ENCODE data around the gene CEMIP. TPM values are rescaled to one million over a fixed set of nuclear protein-coding genes. Genes with fewer than 3 reads are reported as not detected.

The CEMIP gene
- total and polyA plus RNA-seq, 2 of the 8 experiments (the other 6 are each of a cell fraction or from before 2014, with no cell fraction given) = 0.11 to 0.60 TPM

GRCh38 chr15:80989518-80990478 is 210.6 kb downstream of the CEMIP start, which contains the start of gene MESD (continued):
- TF ChIP-seq EP300 (IDR thresholded peaks at IDR 0.05; ENCODE audit: borderline replicate concordance in 1 of 2, low read depth in 2 of 2, low read length in 2 of 2) (no peak), TCF12 (IDR thresholded peaks at IDR 0.05; ENCODE audit: low read depth, low read length) (no peak), RXRA (IDR thresholded peaks at IDR 0.05; ENCODE audit: insufficient read depth, low read depth, low read length) (no peak), EZH2 (IDR thresholded peaks at IDR 0.05; ENCODE audit: low read depth, low read length, severe bottlenecking) (no peak), SAP30 (IDR thresholded peaks at IDR 0.05; ENCODE audit: insufficient read depth, insufficient replicate concordance, low read length) (no peak), TAF1 (IDR thresholded peaks at IDR 0.05; ENCODE audit: low read depth, low read length) (peak; percentile 96), SP2 (IDR thresholded peaks at IDR 0.05; ENCODE audit: low read length) (no peak), SIN3A (conservative IDR thresholded peaks at IDR 0.05 in 1 of 2, IDR thresholded peaks at IDR 0.05 in 1 of 2; ENCODE audit: low read depth in 1 of 2, low read length in 2 of 2) (peak in 1 of 2 experiments; percentile 53; a peak in 1 of 4 replicates), KDM1A (IDR thresholded peaks at IDR 0.05; ENCODE audit: borderline replicate concordance, low read length) (no peak), JUN (IDR thresholded peaks at IDR 0.05; ENCODE audit: low read depth, low read length) (no peak), CHD1 (IDR thresholded peaks at IDR 0.05; ENCODE audit: low read depth, low read length) (no peak), TAF7 (optimal IDR thresholded peaks at IDR 0.05; ENCODE audit: borderline replicate concordance, low read depth, low read length) (peak; percentile 57), KDM4A (IDR thresholded peaks at IDR 0.05; ENCODE audit: low read depth, low read length, severe bottlenecking) (peak; percentile 68), KDM5A (IDR thresholded peaks at IDR 0.05; ENCODE audit: low read length) (peak; percentile 86), SP1 (IDR thresholded peaks at IDR 0.05; ENCODE audit: low read depth, low read length) (no peak), YY1 (IDR thresholded peaks at IDR 0.05; ENCODE audit: low read depth, low read length) (peak; percentile 95), GABPA (IDR thresholded peaks at IDR 0.05; ENCODE audit: borderline replicate concordance, insufficient read depth, low read length) (no peak), SP4 (IDR thresholded peaks at IDR 0.05; ENCODE audit: low read length) (no peak)
- TF ChIP-seq, protein P1, sequence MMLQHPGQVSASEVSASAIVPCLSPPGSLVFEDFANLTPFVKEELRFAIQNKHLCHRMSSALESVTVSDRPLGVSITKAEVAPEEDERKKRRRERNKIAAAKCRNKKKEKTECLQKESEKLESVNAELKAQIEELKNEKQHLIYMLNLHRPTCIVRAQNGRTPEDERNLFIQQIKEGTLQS (IDR thresholded peaks at IDR 0.05; ENCODE audit: insufficient read depth, low read depth, low read length) = no peak
- TF ChIP-seq, protein P2, sequence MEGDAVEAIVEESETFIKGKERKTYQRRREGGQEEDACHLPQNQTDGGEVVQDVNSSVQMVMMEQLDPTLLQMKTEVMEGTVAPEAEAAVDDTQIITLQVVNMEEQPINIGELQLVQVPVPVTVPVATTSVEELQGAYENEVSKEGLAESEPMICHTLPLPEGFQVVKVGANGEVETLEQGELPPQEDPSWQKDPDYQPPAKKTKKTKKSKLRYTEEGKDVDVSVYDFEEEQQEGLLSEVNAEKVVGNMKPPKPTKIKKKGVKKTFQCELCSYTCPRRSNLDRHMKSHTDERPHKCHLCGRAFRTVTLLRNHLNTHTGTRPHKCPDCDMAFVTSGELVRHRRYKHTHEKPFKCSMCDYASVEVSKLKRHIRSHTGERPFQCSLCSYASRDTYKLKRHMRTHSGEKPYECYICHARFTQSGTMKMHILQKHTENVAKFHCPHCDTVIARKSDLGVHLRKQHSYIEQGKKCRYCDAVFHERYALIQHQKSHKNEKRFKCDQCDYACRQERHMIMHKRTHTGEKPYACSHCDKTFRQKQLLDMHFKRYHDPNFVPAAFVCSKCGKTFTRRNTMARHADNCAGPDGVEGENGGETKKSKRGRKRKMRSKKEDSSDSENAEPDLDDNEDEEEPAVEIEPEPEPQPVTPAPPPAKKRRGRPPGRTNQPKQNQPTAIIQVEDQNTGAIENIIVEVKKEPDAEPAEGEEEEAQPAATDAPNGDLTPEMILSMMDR (IDR thresholded peaks at IDR 0.05; ENCODE audit: control extremely low read depth in 1 of 3, insufficient read depth in 1 of 3, low read depth in 1 of 3, low read length in 3 of 3) = no peak
